SK-N-SH treated with all-trans-retinoic acid at 6 μM for 48 hours (cell line): ENCODE data around the gene HYCC1.

ENCODE experiments used
- ATAC-seq: fragments of 200-7000 bp; cut with Tn5 transposase; 3 replicates; pipeline ENCODE4 v1.9.1; 2020; ENCODE audit warnings: mild to moderate bottlenecking, moderate library complexity
- ARNTL ChIP-seq: fragments of 450-650 bp; formaldehyde crosslinking; IDR thresholded peaks from 2 replicates; pipeline ENCODE4 v1.5.0; 2020; ENCODE audit warnings: low read depth, mild to moderate bottlenecking, moderate library complexity, borderline replicate concordance
- BACH2 ChIP-seq: fragments of 250-450 bp; sonication (Bioruptor Pico); IDR thresholded peaks from 2 replicates; pipeline ENCODE4 v1.9.0; 2021; ENCODE audit warnings: mild to moderate bottlenecking, borderline replicate concordance
- CSDC2 ChIP-seq: fragments of 250-450 bp; sonication (Bioruptor Pico); IDR thresholded peaks from 2 replicates; pipeline ENCODE4 v1.5.0; 2020; ENCODE audit warnings: mild to moderate bottlenecking, moderate library complexity
- CSRNP3 ChIP-seq: fragments of 250-450 bp; sonication (Bioruptor Pico); IDR thresholded peaks from 2 replicates; pipeline ENCODE4 v1.5.1; 2021; ENCODE audit warnings: mild to moderate bottlenecking, moderate library complexity
- ESRRG ChIP-seq: fragments of 250-450 bp; sonication (Bioruptor Pico); IDR thresholded peaks from 2 replicates; pipeline ENCODE4 v1.6.1; 2021; ENCODE audit warnings: mild to moderate bottlenecking
- GLIS3 ChIP-seq: fragments of 250-450 bp; sonication (Bioruptor Pico); IDR thresholded peaks from 2 replicates; pipeline ENCODE4 v1.5.0; 2020; ENCODE audit warnings: mild to moderate bottlenecking, moderate library complexity
- ISL1 ChIP-seq: fragments of 250-450 bp; sonication (Bioruptor Pico); IDR thresholded peaks from 2 replicates; pipeline ENCODE4 v2.1.2; 2022; ENCODE audit warnings: mild to moderate bottlenecking, moderate library complexity
- OSR1 ChIP-seq: fragments of 250-450 bp; sonication (Bioruptor Pico); IDR thresholded peaks from 2 replicates; pipeline ENCODE4 v1.8.0; 2022; ENCODE audit warnings: moderate library complexity, mild to moderate bottlenecking, inconsistent platforms
- POU6F1 ChIP-seq: fragments of 250-450 bp; sonication (Bioruptor Pico); IDR thresholded peaks from 2 replicates; pipeline ENCODE4 v1.8.0; 2021; ENCODE audit warnings: low read depth, mild to moderate bottlenecking, moderate library complexity, borderline replicate concordance
- PPARA ChIP-seq: fragments of 250-450 bp; sonication (Bioruptor Pico); IDR thresholded peaks from 2 replicates; pipeline ENCODE4 v1.5.0; 2020; ENCODE audit warnings: mild to moderate bottlenecking, borderline replicate concordance
- RARB ChIP-seq: fragments of 250-450 bp; sonication (Bioruptor Pico); IDR thresholded peaks from 2 replicates; pipeline ENCODE4 v1.8.0; 2021; ENCODE audit warnings: mild to moderate bottlenecking, moderate library complexity
- SNAI2 ChIP-seq: fragments of 250-450 bp; sonication (Bioruptor Pico); IDR thresholded peaks from 2 replicates; pipeline ENCODE4 v1.5.0; 2020; ENCODE audit warnings: mild to moderate bottlenecking, moderate library complexity
- TOX ChIP-seq: fragments of 250-450 bp; sonication (Bioruptor Pico); IDR thresholded peaks from 2 replicates; pipeline ENCODE4 v1.8.0; 2021; ENCODE audit warnings: mild to moderate bottlenecking, moderate library complexity, borderline replicate concordance
- TSHZ2 ChIP-seq: fragments of 250-450 bp; sonication (Bioruptor Pico); IDR thresholded peaks from 2 replicates; pipeline ENCODE4 v1.5.0; 2020; ENCODE audit warnings: mild to moderate bottlenecking, moderate library complexity
- ZC3H10 ChIP-seq: fragments of 250-450 bp; sonication (Bioruptor Pico); IDR thresholded peaks from 2 replicates; pipeline ENCODE4 v1.5.1; 2021; ENCODE audit warnings: mild to moderate bottlenecking, moderate library complexity
- ZFP3 ChIP-seq: fragments of 250-450 bp; sonication (Bioruptor Pico); IDR thresholded peaks from 2 replicates; pipeline ENCODE4 v1.5.0; 2020; ENCODE audit warnings: mild to moderate bottlenecking, moderate library complexity
- ZFP30 ChIP-seq: fragments of 450-650 bp; formaldehyde crosslinking; IDR thresholded peaks from 2 replicates; pipeline ENCODE4 v1.5.0; 2022; ENCODE audit warnings: mild to moderate bottlenecking, moderate library complexity
- ZNF70 ChIP-seq: fragments of 450-650 bp; formaldehyde crosslinking; IDR thresholded peaks from 2 replicates; pipeline ENCODE4 v1.5.0; 2020; ENCODE audit warnings: mild to moderate bottlenecking, moderate library complexity
- TF ChIP-seq, protein P1 (sequence below): fragments of 250-450 bp; sonication (Bioruptor Pico); IDR thresholded peaks from 2 replicates; pipeline ENCODE4 v1.5.1; 2020; ENCODE audit warnings: low read depth, mild to moderate bottlenecking, moderate library complexity
- TF ChIP-seq, protein P2 (sequence below): fragments of 250-450 bp; sonication (Bioruptor Pico); IDR thresholded peaks from 2 replicates; pipeline ENCODE4 v1.8.0; 2020; ENCODE audit warnings: mild to moderate bottlenecking, moderate library complexity, borderline replicate concordance

HYCC1 gene

GRCh38 chr7:23017309-23017708 is 3.4 kb upstream of the HYCC1 start (continued):
- no peak for TF ChIP-seq POU6F1 (CRISPR knock-in tag)

- ATAC-seq: no peak
- TF ChIP-seq ZNF70 (CRISPR knock-in tag): no peak
- no peak for TF ChIP-seq ISL1
- TF ChIP-seq, protein P1, sequence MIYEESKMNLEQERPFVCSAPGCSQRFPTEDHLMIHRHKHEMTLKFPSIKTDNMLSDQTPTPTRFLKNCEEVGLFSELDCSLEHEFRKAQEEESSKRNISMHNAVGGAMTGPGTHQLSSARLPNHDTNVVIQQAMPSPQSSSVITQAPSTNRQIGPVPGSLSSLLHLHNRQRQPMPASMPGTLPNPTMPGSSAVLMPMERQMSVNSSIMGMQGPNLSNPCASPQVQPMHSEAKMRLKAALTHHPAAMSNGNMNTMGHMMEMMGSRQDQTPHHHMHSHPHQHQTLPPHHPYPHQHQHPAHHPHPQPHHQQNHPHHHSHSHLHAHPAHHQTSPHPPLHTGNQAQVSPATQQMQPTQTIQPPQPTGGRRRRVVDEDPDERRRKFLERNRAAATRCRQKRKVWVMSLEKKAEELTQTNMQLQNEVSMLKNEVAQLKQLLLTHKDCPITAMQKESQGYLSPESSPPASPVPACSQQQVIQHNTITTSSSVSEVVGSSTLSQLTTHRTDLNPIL (CRISPR knock-in tag): no peak
- TF ChIP-seq ESRRG (CRISPR knock-in tag): no peak
- no peak for TF ChIP-seq GLIS3 (CRISPR knock-in tag)
- TF ChIP-seq TSHZ2 (CRISPR knock-in tag): no peak
- TF ChIP-seq PPARA: no peak
- no peak for TF ChIP-seq TOX (CRISPR knock-in tag)
- TF ChIP-seq ZFP3 (CRISPR knock-in tag): no peak
- TF ChIP-seq OSR1 (CRISPR knock-in tag): no peak
- TF ChIP-seq CSRNP3: no peak
- TF ChIP-seq, all 23 proteins: peak for 0
Measured at GRCh38 chr7:23016345-23017253, 2.7 kb upstream of the HYCC1 start.

DNA sequence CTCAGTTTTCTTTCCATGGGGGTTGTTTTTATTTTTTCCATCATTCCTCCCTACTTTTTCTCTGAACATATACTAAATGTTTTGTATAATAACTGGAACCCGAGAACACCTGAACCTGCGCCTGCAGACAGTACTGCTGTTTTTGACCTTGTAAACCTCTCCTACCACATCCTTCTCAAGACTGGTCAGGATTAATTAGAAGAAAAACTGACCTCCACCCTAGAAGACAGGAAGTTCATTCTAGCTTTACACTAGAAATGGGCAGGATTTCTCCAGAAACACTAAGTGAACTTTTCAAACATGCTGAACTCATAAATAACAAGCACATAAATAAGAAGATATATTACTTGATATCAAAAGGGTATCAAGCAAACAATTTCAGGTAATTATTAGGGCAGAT is 751 bp upstream of the HYCC1 start:
- TF ChIP-seq, protein P1 (CRISPR knock-in tag): no peak
- TF ChIP-seq ZFP30 (CRISPR knock-in tag): no peak
- TF ChIP-seq PPARA: no peak
- TF ChIP-seq OSR1 (CRISPR knock-in tag): no peak
- TF ChIP-seq ZC3H10 (CRISPR knock-in tag): no peak
- no peak for TF ChIP-seq ZFP3 (CRISPR knock-in tag)
- TF ChIP-seq POU6F1 (CRISPR knock-in tag): no peak
- TF ChIP-seq RARB (CRISPR knock-in tag): no peak
- no peak for TF ChIP-seq SNAI2 (CRISPR knock-in tag)
- TF ChIP-seq TOX (CRISPR knock-in tag): no peak
- no peak for TF ChIP-seq CSDC2 (CRISPR knock-in tag)
- TF ChIP-seq CSRNP3: no peak
- TF ChIP-seq ISL1: no peak
- TF ChIP-seq BACH2 (CRISPR knock-in tag): no peak
- no peak for TF ChIP-seq ARNTL
- TF ChIP-seq, protein P2, sequence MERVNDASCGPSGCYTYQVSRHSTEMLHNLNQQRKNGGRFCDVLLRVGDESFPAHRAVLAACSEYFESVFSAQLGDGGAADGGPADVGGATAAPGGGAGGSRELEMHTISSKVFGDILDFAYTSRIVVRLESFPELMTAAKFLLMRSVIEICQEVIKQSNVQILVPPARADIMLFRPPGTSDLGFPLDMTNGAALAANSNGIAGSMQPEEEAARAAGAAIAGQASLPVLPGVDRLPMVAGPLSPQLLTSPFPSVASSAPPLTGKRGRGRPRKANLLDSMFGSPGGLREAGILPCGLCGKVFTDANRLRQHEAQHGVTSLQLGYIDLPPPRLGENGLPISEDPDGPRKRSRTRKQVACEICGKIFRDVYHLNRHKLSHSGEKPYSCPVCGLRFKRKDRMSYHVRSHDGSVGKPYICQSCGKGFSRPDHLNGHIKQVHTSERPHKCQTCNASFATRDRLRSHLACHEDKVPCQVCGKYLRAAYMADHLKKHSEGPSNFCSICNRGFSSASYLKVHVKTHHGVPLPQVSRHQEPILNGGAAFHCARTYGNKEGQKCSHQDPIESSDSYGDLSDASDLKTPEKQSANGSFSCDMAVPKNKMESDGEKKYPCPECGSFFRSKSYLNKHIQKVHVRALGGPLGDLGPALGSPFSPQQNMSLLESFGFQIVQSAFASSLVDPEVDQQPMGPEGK (CRISPR knock-in tag): no peak
- TF ChIP-seq ESRRG (CRISPR knock-in tag): no peak

More for the DNA sequence above, 751 bp upstream of the HYCC1 start:
- no peak for ATAC-seq
